Neural cell (in vitro differentiated cells): ENCODE data around the gene SYNGR1.

Experiments
- EP300 ChIP-seq: fragments of 450-650 bp; conservative IDR thresholded peaks from 2 replicates; pipeline ENCODE4 v1.6.1; 2014; ENCODE audit warnings: antibody characterized with exemption, mild to moderate bottlenecking, moderate library complexity; ENCODE audit not compliant: poor library complexity, severe bottlenecking
- EZH2 ChIP-seq: fragments of 200-600, 300-800 bp; shearing (Covaris generic), sonication (generic); IDR thresholded peaks from 2 replicates; pipeline ENCODE4 v1.6.1; 2014; ENCODE audit warnings: antibody characterized with exemption, low read length, borderline replicate concordance, mild to moderate bottlenecking; ENCODE audit not compliant: insufficient read depth, poor library complexity, severe bottlenecking
- MXI1 ChIP-seq: fragments of 450-650 bp; conservative IDR thresholded peaks from 2 replicates; pipeline ENCODE4 v1.6.1; 2014; ENCODE audit warnings: antibody characterized with exemption, mild to moderate bottlenecking; ENCODE audit not compliant: poor library complexity, severe bottlenecking
- POLR2AphosphoS5 ChIP-seq: IDR thresholded peaks from 2 replicates; pipeline ENCODE4 v1.6.1; 2012
- RAD21 ChIP-seq: fragments of 450-650 bp; conservative IDR thresholded peaks from 2 replicates; pipeline ENCODE4 v1.6.1; 2014; ENCODE audit warnings: antibody characterized with exemption, mild to moderate bottlenecking, moderate library complexity
- SMC3 ChIP-seq: fragments of 450-650 bp; conservative IDR thresholded peaks from 2 replicates; pipeline ENCODE4 v1.6.1; 2014; ENCODE audit warnings: antibody characterized with exemption, mild to moderate bottlenecking, moderate library complexity; ENCODE audit not compliant: poor library complexity
- TAF1 ChIP-seq: IDR thresholded peaks from 2 replicates; pipeline ENCODE4 v1.6.1; 2012; ENCODE audit warnings: low read depth
- TF ChIP-seq, protein P1 (sequence below): fragments of 450-650 bp; IDR thresholded peaks from 2 replicates; pipeline ENCODE4 v1.5.1; 2014; ENCODE audit warnings: antibody characterized with exemption, mild to moderate bottlenecking, moderate library complexity; ENCODE audit not compliant: poor library complexity, severe bottlenecking
- TF ChIP-seq, protein P2 (sequence below): IDR thresholded peaks from 2 replicates; pipeline ENCODE4 v1.6.1; 2012; ENCODE audit warnings: borderline replicate concordance

DNA sequence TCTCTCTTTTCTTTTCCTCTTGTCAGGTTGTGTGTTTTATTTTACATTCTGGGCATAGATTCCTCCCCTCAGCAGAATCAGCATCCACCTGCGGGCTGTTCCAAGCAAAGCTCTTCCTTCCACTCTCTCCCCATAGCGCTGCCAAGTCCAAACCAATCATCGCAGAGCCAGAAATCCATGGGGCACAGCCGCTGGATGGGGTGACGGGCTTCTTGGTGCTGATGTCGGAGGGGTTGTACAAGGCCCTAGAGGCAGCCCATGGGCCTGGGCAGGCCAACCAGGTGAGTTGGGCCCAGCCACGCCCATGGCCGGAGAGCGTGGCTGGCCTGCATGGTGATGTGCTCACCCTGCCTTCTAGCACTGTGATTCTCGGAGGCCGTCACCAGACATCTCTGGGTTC is 71.9 kb downstream of the SYNGR1 start:
- no peak for TF ChIP-seq POLR2AphosphoS5
- TF ChIP-seq EP300: no peak
- TF ChIP-seq, protein P1, sequence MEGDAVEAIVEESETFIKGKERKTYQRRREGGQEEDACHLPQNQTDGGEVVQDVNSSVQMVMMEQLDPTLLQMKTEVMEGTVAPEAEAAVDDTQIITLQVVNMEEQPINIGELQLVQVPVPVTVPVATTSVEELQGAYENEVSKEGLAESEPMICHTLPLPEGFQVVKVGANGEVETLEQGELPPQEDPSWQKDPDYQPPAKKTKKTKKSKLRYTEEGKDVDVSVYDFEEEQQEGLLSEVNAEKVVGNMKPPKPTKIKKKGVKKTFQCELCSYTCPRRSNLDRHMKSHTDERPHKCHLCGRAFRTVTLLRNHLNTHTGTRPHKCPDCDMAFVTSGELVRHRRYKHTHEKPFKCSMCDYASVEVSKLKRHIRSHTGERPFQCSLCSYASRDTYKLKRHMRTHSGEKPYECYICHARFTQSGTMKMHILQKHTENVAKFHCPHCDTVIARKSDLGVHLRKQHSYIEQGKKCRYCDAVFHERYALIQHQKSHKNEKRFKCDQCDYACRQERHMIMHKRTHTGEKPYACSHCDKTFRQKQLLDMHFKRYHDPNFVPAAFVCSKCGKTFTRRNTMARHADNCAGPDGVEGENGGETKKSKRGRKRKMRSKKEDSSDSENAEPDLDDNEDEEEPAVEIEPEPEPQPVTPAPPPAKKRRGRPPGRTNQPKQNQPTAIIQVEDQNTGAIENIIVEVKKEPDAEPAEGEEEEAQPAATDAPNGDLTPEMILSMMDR: no peak
- TF ChIP-seq SMC3: no peak
- TF ChIP-seq, protein P2, sequence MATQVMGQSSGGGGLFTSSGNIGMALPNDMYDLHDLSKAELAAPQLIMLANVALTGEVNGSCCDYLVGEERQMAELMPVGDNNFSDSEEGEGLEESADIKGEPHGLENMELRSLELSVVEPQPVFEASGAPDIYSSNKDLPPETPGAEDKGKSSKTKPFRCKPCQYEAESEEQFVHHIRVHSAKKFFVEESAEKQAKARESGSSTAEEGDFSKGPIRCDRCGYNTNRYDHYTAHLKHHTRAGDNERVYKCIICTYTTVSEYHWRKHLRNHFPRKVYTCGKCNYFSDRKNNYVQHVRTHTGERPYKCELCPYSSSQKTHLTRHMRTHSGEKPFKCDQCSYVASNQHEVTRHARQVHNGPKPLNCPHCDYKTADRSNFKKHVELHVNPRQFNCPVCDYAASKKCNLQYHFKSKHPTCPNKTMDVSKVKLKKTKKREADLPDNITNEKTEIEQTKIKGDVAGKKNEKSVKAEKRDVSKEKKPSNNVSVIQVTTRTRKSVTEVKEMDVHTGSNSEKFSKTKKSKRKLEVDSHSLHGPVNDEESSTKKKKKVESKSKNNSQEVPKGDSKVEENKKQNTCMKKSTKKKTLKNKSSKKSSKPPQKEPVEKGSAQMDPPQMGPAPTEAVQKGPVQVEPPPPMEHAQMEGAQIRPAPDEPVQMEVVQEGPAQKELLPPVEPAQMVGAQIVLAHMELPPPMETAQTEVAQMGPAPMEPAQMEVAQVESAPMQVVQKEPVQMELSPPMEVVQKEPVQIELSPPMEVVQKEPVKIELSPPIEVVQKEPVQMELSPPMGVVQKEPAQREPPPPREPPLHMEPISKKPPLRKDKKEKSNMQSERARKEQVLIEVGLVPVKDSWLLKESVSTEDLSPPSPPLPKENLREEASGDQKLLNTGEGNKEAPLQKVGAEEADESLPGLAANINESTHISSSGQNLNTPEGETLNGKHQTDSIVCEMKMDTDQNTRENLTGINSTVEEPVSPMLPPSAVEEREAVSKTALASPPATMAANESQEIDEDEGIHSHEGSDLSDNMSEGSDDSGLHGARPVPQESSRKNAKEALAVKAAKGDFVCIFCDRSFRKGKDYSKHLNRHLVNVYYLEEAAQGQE: no peak
- TF ChIP-seq MXI1: no peak
- TF ChIP-seq EZH2: no peak
- TF ChIP-seq TAF1: no peak
- TF ChIP-seq RAD21: no peak
